Retina (tissue), 1 donor: ENCODE measurements around the gene PPM1D.
A peak's percentile ranks its signal among the peaks of the same experiment; 100 is the strongest.

Source experiments
- DNase-seq: peaks from one replicate; pipeline ENCODE4 v3.0.0-alpha.2; 2016

PPM1D gene

GRCh38 chr17:60676758-60677307 lies 76.8 kb downstream of the PPM1D start:
- no peak for DNase-seq

GRCh38 chr17:60677308-60678117 lies 77.5 kb downstream of the PPM1D start, which contains the start of gene BCAS3:
Gene BCAS3 (plus strand): TSS chr17:60677851.
- DNase-seq = peak; percentile 100

GRCh38 chr17:60678118-60678444 lies 78.1 kb downstream of the PPM1D start:
- no peak for DNase-seq

GRCh38 chr17:60679287-60679686 lies 79.3 kb downstream of the PPM1D start:
- DNase-seq = no peak

GRCh38 chr17:60680754-60681153 lies 80.8 kb downstream of the PPM1D start:
- no peak for DNase-seq

GRCh38 chr17:60685437-60685836 lies 85.4 kb downstream of the PPM1D start:
- no peak for DNase-seq

GRCh38 chr17:60695960-60696359 lies 96.0 kb downstream of the PPM1D start:
- DNase-seq = no peak

GRCh38 chr17:60699090-60699489 lies 99.1 kb downstream of the PPM1D start:
- no peak for DNase-seq

GRCh38 chr17:60704170-60704569 lies 104.2 kb downstream of the PPM1D start:
- no peak for DNase-seq

- no peak for DNase-seq
Observed at GRCh38 chr17:60712675-60713074, 112.7 kb downstream of the PPM1D start.

- no peak for DNase-seq
Observed at GRCh38 chr17:60713608-60714007, 113.6 kb downstream of the PPM1D start.
